Measurements from ENCODE around the gene UPF3A.
"Not testable (repeated sequence)": the region's sequence is repeated elsewhere in the genome, so short reads cannot be mapped to it uniquely, and the experiment has no call there.

UPF3A gene

DNA sequence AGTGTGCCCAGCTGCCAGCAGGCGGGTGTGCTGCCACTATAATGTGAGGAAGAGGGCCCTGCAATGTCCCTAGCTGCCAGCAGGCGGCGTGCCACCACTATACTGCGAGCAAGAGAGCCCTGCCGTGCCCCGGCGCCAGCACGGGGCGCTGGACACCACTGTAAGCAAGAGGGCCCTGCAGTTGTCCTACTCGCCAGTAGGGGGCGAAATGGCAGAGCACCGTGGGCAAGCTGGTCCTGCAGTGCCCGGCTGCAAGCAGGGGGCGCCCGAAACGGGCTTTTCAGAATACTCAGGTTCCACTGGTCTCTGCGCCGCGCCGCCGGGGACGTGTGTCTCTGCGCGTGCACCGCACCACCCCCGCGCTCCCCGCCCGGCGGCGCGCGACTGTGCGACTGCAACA lies 71.4 kb downstream of the UPF3A start:
- CTCF ChIA-PET: interaction anchor here (1.0 to 1.2 kb wide), 2 partner anchors 11 to 28 kb away, joined by 3 to 7 read pairs; no protein-coding TSS in a partner anchor
- not testable (repeated sequence) for H3K27ac ChIP-seq (ENCODE audit: extremely low read depth, low read depth, low read length)

DNA sequence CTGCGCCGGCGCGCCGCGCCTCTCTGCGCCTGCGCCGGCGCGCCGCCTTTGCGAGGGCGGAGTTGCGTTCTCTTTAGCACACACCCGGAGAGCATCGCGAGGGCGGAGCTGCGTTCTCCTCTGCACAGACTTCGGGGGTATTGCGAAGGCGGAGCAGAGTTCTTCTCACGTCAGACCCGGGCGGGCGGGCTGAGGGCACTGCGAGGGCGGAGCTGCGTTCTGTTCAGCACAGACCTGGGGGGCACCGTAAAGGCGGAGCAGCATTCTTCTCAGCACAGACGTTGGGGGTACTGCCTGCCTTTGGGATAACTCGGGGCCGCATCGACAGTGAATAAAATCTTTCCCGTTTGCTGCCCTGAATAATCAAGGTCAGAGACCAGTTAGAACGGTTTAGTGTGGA lies 72.0 kb downstream of the UPF3A start:
- CTCF ChIA-PET: interaction anchor here (1.2 kb wide), 1 partner anchor 28 kb away, joined by 3 read pairs; no protein-coding TSS in a partner anchor

More for the DNA sequence above, 71.4 kb downstream of the UPF3A start:
- H3K36me3 ChIP-seq (ENCODE audit: control insufficient read depth in 2 of 2, insufficient read depth in 1 of 2, low read length in 2 of 2); H3K9me3 ChIP-seq (ENCODE audit: control insufficient read depth, insufficient read depth, low read depth, low read length); H3K4me1 ChIP-seq (ENCODE audit: control insufficient read depth, insufficient read depth, low read length); POLR2A ChIA-PET; H3K4me3 ChIP-seq (ENCODE audit: low read depth, low read length): not testable (repeated sequence)
- TF ChIP-seq ZNF785 (tag by site-specific recombination; IDR thresholded peaks at IDR 0.05) (0 out of 2 replicates have a peak, but pooled peaks have one; percentile 27), ZBTB8A (tag by site-specific recombination; IDR thresholded peaks at IDR 0.05) (0 out of 2 replicates have a peak, but pooled peaks have one; percentile 20), ZSCAN30 (tag by site-specific recombination; IDR thresholded peaks at IDR 0.05) (0 out of 2 replicates have a peak, but pooled peaks have one; percentile 29)
- TF ChIP-seq, protein P1, sequence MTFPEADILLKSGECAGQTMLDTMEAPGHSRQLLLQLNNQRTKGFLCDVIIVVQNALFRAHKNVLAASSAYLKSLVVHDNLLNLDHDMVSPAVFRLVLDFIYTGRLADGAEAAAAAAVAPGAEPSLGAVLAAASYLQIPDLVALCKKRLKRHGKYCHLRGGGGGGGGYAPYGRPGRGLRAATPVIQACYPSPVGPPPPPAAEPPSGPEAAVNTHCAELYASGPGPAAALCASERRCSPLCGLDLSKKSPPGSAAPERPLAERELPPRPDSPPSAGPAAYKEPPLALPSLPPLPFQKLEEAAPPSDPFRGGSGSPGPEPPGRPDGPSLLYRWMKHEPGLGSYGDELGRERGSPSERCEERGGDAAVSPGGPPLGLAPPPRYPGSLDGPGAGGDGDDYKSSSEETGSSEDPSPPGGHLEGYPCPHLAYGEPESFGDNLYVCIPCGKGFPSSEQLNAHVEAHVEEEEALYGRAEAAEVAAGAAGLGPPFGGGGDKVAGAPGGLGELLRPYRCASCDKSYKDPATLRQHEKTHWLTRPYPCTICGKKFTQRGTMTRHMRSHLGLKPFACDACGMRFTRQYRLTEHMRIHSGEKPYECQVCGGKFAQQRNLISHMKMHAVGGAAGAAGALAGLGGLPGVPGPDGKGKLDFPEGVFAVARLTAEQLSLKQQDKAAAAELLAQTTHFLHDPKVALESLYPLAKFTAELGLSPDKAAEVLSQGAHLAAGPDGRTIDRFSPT (tag by site-specific recombination; IDR thresholded peaks at IDR 0.05): 0 out of 2 replicates have a peak, but pooled peaks have one; percentile 45

More for the DNA sequence above, 72.0 kb downstream of the UPF3A start:
- H3K9me3 ChIP-seq (ENCODE audit: control insufficient read depth, insufficient read depth, low read depth, low read length); H3K27ac ChIP-seq (ENCODE audit: extremely low read depth, low read depth, low read length); POLR2A ChIA-PET; H3K4me1 ChIP-seq (ENCODE audit: control insufficient read depth, insufficient read depth, low read length); H3K4me3 ChIP-seq (ENCODE audit: low read depth, low read length); H3K36me3 ChIP-seq (ENCODE audit: control insufficient read depth in 2 of 2, insufficient read depth in 1 of 2, low read length in 2 of 2): not testable (repeated sequence)
